Hypothalamus (tissue), 51 donors: ENCODE measurements around the gene DOCK11.
A peak's percentile ranks its signal among the peaks of the same experiment; 100 is the strongest.

Experiments
- DNase-seq, 51 donors: peaks; one replicate each; lab custom pipeline; 2025; lab: John Stamatoyannopoulos, UW

Gene DOCK11

GRCh38 chrX:118498755-118499154, 3.1 kb downstream of the DOCK11 start:
- no peak for DNase-seq

- peak in 1 of 51 donors; percentile 0 for DNase-seq
Observed at GRCh38 chrX:118499295-118499694, 3.7 kb downstream of the DOCK11 start.

DNA sequence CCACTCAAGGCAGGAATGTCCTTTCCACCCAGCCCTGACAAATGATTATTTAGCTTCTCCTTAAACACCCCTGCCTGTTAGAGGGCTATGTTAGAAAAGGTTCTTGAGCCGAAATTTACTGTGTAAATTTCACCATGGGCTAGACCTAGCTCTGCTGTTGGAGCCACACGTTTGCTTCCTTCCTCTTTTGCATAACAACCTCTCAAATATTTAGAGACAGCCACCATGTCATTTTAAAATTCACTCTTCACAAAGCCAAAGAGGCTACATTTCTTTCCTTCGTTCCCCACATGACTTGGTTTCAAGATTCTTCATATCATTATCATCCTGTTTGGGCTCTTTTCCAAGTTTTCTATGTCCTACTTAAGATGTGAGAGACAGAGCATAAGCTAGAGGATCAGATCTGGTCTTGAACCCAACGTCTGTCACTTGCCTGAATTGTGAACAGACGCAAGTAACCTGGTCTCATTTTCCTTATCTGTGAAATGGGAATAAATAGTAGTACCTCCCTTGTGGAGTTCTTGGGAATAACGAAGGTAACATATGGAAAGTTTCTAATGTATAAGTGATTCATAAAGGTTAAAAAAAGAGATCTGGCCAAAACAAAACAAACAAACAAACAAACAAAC, 6.7 kb downstream of the DOCK11 start:
- no peak for DNase-seq

- DNase-seq = no peak
Observed at GRCh38 chrX:118503260-118504041, 7.8 kb downstream of the DOCK11 start.

DNA sequence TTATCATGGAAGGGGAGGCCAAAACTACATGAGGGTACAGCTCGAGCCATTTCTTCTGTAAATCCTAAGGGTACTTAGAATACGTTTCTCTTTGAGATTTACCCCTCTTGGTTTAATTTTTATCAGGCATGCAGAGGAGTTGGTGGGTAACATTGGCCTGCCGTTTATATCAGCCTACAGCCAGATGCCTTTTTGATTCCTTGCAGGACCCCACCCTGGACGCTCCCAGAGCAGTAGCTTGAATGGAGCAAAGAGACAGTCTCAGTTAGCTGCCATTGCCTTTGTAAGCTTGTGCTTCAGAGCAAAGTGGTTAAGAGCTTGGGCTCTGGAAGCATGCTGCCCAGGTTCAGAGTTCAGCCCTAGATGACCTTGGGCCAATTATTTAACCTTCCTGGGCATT, 9.0 kb downstream of the DOCK11 start:
- no peak for DNase-seq

GRCh38 chrX:118506805-118507480, 11.3 kb downstream of the DOCK11 start:
- DNase-seq = no peak

DNA sequence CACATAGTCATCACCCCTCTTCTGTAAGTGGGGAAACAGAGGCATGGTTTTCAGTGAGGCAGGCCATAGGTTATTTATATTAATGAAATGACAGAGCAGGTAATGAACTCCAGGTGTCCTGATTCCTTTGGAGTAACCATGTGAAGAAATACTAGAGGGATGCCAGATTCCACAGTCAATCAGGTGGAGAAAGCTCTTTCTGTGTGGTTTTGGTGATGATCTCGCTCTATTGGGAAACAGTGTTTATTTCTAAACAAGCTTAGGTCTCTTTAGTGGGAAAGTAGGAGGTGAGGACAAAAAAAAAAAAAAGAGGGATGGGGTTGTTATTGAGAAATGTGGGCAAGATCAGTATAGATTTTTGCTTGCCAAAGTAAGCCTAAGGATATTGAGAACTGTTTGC, 12.2 kb downstream of the DOCK11 start:
- no peak for DNase-seq

DNA sequence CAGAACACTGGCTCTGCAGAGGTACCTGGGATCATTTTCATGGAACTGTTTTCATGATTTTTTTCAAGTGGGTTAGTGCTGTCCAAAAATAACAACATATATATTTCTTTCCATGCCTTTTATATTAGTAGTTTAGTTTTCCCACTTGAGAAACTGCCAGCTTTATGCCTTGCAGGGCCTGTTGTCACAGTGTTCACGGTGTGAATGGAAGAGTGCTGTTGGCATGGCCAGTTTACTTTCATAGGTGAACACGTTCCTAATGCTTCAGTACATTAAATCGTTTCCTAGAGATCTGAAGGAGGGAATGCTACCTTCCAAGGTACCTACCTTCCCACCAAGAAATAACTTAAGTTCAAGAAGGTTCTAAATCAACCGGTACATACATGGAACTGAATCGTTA, 12.6 kb downstream of the DOCK11 start:
- no peak for DNase-seq

- no peak for DNase-seq
Observed at GRCh38 chrX:118508635-118509034, 13.0 kb downstream of the DOCK11 start.

DNA sequence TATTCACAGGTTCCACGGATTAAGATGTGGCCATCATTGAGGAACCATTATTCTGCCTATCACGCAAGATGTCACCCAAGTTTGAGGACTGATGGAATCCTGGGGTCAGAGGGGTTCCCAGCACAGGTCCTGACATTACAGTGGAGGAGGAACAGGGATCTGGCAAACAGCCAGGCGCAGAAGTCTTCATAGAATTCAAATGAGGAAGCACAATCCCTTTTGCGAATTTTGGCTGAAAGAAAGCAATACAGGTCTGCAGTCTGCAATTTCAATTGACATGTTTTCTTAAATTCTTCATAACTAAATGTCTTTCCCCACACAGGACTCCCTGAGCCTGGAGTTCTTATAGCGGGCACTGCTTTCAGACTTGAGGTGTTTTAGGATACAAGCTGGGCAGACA, 14.5 kb downstream of the DOCK11 start:
- peak in 1 of 51 donors; percentile 1 for DNase-seq

DNA sequence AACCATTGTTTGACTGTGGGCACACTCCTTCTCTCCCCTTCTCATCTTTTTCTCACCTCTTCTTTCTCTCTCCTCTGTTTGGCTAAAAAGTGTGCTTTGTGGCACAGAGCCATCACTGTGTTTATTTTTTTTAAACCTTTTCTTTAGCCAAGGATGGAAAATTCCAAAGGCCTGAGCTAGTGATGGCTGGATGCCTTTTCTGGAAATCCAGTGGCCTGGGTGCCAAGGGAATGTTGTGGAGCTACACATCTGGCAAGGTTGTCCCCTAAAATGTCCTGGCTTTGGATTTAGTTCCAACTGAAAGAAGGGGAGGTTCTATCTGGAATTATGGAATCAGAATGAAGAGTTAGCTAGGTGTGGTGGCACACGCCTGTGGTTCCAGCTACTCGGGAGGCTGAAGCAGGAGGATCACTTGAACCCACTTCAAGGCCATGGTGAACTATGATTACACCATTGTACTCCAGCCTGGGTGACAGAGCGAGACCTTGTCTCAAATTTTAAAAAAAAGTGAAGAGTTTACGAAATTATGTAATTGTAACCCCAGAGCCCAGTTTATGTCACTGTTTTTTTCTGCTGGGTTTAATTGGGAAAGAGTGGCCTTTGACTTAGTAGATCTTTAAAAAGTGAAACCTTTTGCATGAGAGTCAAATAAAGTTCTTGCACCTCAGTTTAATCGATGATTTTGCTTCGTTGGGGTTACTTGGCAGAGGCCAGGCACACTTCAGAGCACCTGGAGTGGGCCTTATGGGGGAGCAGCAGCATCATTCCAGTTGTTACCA, 17.7 kb downstream of the DOCK11 start:
- no peak for DNase-seq

- DNase-seq = no peak
Observed at GRCh38 chrX:118519411-118520215, 24.0 kb downstream of the DOCK11 start.

GRCh38 chrX:118520216-118521206, 24.9 kb downstream of the DOCK11 start:
- no peak for DNase-seq

- DNase-seq = no peak
Observed at GRCh38 chrX:118521435-118521834, 25.8 kb downstream of the DOCK11 start.

DNA sequence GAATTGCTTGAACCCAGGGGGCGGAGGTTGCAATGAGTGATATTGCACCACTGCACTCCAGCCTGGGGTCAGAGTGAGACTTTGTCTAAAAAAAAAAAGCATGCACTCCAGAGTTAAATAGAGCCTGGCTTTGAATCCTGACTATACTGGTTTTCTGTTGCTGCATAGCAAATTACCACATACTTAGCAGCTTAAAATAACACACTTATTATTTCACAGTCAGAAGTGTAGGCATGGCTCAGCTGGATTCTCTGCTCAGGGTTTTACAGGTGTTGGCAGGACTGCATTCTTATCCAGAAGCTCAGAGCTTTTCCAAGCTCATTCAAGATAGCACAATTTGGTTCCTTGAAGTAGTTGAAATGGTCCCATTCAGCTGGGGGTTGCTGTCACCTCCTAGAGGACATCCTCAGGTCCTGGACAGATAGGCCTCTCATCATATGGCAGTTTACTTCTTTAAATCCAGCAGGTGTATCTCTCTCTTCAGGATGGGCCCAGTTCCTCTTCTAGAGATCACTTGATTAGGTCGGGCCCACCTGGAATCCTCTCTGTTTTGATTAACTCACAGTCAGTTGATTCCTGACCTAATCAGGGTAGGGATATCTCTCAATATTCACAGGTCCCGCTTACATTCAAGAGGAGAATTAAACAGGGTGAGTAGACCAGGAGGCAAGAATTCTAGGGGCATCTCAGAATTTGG, 26.8 kb downstream of the DOCK11 start:
- DNase-seq = no peak

- DNase-seq = no peak
Observed at GRCh38 chrX:118523920-118524319, 28.3 kb downstream of the DOCK11 start.

- no peak for DNase-seq
Observed at GRCh38 chrX:118524344-118524743, 28.7 kb downstream of the DOCK11 start.

DNA sequence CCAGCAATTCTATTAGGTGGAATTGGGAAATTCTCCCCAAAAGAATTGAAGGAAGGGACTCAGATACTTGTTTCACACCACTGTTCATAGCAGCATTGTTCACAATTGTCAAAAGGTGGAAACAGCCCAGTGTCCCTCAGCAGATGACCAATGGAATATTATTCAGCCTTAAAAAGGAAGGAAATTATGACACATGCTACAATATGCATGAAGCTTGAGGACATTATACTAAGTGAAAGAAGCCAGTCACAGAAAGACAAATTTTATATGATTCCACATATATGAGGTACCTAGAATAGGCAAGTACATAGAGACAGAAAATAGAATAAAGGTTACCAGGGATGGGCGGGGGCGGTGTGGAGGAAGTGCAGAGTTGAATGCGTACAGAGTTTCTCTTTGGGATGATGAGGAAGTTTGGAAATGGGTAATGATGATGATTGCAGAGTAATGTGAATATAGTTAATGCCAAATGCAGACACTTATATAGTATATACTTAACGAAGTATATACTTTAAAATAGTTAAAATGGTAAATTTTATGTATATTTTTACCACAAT, 29.6 kb downstream of the DOCK11 start:
- no peak for DNase-seq
